HG03066 (cell line): ENCODE data around the gene APOBEC3A.
A peak's percentile ranks its signal among the peaks of the same experiment; 100 is the strongest.

Source experiments
- ATAC-seq: cut with Tn5 transposase; IDR thresholded peaks from one replicate; pipeline ENCODE4 v1.9.1; 2021; ENCODE audit warnings: low read depth; ENCODE audit not compliant: unreplicated experiment

The APOBEC3A gene

DNA sequence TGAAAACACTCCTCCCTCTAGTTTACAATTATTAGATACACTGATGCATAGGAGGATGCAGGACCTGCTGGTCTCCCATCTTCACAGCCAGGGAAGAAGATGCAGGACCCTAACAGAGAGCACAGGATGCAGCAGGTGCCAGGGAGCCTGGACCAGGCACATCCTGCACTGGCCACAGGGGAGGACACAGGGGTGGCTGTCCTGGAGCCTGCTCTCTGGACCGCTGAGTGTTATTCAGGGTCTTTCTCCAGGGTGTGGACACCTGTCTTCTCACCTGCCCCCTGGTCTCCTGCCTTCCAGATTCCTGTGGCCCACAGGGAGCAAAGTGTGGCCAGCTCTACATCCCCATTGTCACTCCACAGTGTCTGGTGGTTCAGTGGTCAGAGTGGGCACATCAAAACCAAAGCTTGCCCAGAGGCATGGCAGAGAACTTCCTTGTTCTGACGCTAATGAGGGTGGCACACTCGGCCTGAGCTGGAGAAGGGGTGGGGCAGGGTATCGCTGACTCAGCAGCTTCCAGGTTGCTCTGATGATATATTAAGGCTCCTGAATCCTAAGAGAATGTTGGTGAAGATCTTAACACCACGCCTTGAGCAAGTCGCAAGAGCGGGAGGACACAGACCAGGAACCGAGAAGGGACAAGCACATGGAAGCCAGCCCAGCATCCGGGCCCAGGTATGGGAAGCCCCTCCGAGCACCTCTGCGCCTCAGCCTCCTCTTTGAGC, at the start of gene APOBEC3A:
Gene APOBEC3A, plus strand, starts transcription at position 564 of the 725 bp plus-strand sequence. Its CDS starts 83 bp downstream, at position 647.
- ATAC-seq = no peak

DNA sequence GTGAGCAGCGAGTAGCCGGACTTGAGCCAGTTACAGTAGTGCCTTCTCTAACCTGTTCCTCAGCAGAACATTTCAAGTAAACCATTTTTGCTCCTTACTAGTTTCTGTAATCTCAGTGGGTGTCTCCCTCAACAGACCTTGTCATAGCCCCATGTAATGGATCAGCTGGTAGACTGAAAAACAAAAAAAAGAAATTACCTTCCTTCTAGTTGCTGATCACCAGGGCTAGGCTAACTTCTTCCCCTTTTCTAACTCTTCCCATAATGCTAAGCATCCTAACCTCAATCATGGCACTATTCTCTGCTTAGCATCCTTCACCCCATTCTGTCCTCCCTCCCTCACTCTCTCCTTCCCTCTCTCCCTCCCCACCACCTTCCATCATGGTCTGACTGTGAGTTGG, 49.6 kb upstream of the APOBEC3A start:
- no peak for ATAC-seq

DNA sequence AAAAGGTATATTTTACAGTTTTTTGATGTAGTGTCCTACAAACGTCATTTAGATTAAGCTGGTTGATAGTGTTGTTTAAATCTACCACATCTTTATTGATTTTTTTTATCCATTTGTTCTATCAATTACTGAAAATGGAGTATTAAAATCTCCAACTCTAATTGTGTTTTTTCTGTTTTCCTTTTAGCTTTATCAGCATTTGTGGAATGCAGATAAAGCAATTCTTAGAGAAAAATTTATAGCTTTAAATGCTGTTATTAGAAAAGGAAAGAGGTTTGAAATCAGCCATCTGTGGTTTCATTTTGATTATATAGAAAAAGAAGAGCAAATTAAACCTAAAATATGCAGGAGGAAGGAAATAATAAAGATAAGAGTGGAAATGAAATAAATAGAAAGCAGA, 46.0 kb upstream of the APOBEC3A start:
- no peak for ATAC-seq

DNA sequence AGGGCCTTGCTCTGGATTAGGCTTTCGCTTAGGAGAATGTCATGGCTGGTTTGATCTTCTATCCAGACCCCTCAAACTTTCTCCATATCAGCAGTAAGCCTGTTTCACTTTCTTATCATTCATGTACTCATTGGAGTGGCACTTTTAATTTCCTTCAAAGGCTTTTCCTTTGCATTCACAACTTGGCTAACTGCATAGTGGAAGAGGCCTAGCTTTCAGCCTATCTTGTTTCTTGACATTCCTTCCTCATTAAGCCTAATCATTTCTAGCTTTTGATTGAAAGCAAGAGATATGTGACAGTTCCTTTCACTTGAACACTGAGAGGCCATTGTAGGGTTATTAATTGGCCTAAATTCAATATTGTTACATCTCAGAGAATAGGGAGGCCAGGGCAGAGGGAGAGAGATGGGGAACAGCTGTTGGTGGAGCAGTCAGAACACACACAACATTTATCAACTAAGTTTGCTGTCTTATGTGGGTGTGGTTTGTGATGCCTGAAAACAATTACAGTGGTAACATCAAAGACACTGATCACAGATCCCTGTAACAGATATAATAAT, 37.7 kb upstream of the APOBEC3A start:
- no peak for ATAC-seq

DNA sequence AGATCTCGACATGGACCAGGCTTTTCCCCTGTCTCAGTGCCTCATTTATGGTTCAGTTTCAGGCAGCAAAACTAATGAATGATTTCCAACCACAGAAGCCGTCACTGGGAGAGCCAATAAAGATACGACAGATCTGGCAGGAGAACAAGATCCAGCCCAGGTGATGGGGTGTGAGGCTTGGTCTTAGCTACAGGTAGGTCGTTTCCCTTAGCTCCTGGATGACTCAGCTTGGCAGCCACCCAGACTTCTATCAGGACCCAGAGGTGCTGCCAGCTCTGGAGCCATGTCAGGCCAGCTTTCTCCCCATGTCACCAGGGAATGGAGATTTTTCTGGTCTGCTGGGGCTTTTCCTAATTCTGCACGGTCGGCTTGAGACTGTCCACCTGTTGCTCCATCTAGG, 36.3 kb upstream of the APOBEC3A start:
- no peak for ATAC-seq

DNA sequence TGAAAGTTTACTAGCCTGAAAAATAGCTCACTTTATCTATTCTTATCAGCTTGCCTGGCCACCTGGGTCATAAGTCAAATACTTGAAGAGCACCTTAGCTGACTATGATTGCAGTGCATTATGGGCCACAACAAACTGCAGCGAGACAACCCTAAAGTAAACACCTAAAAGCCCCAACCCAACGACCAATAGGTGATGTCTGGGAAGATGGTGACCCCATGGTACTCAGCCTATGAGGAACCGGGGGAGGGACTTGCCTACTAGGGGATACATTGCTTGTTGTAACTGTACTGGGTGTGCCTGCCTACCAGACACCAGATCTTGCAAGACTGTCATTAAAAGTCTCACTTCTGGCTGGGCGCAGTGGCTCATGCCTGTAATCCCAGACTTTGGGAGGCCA, 35.6 kb upstream of the APOBEC3A start:
- ATAC-seq = no peak

DNA sequence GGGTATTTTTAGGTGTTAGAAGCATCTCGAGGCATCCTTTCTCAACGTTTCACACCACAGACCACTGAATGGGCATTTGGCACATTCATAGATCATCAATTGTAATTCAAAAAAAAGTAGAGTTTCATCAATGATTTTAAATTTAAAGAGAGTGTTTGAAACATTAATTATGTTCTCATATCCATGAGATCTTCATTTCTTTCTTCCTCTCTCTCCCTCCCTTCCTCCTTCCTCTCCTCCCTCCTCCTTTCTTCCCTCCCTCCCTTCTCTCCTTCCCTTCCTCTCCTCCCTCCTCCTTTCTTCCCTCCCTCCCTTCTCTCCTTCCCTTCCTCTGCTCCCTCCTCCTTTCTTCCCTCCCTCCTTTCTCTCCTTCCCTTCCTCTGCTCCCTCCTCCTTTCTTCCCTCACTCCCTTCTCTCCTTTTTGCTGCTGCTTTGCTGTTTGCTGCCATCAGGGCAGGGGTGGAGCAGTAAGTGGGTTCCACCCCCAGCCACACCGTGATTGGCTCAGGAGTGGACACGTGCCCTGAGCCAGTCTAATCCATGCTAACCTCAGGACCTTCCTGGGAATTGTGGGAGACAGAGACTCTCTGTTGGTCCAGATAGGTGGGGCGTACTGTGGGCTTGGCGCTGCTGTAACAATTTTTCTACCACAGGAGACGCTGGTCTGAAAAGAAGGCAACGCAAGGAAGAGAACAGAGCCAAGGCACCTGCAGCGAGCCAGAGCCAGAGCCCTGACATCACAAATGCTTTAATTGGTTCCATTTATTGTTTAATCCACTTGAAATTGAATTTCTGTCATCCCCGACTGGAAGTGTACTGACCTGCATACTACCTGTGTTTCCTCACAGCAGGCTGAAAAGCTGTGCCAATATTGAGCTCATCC, 33.7 kb upstream of the APOBEC3A start:
- ATAC-seq = no peak

DNA sequence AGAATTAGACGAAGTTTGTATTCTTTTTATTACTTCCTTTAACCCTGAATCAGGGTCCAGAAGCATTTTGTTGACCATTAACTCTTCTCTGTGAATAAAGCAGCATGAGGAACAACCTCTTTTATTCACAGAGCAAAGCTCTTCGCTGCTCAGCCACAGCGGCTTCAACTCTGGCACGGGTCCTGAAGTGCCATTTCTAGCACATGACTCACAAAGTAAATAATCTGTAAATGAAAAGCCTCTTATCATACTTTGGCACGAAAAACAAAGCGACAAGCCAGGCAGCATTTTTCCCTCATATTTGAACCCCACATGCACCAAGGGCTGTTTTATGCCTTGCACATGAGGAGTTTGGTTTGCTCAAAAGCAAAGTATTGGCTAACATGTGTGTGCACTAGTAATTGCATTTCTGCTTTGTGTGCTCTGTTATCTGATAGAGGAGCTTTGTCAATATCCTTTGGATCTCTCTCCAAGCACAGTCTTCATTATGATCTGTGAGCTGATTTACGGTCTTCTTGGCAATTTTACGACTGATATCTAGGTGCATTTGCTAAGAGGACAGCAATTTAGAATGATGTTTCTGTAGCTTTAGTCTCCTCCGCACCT, 33.0 kb upstream of the APOBEC3A start:
- ATAC-seq = no peak

DNA sequence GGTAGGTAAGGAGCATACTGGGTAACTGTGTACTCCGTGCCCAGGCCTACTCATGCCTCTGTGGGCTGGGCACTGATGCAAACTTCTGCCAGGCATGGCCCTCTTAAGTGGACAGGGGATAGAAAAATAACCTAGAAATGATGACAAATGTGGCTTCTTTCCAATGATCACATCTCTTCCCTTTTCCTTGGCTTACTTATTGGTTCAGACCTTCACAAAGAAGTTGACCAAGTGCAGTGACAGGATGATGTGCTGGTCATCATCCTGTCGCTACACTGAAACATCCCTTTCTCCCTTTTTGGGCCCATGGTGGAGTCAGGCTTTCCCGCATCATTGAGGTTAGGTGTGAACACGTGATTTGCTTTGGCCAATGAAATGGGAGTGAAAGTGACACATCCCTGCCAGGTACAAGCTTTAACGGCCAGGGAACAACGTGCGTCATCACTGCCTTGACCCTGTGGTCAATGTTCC, 31.8 kb upstream of the APOBEC3A start:
- ATAC-seq = no peak

DNA sequence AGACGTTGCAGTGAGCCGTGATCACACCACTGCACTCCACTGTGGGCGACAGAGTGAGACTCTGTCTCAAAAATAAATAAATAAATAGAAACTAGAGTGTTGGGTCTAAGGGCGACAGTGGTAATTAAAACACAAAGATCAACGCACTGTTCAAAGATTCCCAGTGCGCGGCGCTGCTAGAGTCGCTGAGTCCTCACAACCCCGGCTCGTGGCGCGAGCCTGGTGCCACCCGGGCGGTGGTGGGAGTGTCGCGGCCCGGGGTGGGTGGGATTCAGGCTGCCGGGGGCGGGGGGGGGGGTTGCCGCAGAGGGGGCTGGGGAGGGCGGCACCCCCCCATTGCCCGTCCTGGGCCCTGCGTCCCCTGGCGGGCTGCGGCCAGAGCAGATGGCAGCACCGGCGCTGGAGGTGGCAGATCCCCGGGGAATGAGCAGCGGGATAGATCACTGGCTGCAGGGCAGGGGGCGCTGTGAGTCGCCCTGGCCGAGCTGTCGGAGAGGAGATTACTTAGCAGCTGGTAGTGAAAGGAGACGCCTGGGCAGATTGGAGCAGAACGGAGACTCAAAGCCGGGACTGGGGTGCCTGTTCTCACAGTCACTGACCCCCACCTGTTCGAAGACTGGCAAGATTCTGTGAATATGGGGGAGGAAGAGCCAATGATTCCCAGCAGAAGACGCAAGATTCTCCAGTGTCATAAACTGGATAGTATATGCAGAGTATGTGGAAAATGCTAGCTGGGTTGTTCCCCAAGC, 30.2 kb upstream of the APOBEC3A start:
- no peak for ATAC-seq

DNA sequence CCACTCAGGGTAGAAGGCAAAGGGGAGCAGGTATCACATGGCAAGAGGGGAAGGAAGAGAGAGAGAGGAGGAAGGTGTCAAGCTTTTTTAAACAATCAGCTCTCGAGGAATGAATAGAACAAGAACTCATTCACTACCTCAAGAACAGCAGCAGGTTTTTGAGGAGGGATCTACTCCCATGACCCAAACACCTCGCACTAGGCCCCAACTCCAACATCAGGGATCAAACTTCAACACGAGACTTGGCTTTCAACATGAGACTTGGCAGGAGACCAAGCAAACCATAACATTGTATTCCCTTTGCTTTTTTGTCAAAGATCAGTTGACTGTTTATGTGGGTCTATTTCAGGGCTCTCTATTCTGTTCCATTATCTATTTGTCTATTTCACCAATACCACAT, 26.9 kb upstream of the APOBEC3A start:
- ATAC-seq = no peak

DNA sequence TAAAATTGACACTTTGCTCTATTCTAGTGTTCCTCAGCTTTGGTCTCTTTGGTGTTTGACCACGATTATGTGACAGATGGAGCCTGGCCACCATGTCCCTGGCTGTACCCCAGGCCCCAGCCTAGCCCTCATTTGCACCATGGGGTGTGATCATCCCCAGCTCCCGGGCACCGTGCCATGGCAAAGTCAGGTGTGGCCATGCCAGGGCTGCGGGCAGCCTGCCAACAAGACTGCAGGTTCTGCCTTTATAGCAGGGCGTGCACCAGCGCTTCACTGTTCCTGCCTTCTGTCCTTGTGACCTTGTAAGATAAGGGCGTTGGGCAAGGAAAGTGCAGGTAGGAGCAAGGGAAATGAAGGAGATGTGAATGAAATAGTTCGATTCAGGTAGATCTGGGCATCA, 22.4 kb upstream of the APOBEC3A start:
- ATAC-seq = no peak

DNA sequence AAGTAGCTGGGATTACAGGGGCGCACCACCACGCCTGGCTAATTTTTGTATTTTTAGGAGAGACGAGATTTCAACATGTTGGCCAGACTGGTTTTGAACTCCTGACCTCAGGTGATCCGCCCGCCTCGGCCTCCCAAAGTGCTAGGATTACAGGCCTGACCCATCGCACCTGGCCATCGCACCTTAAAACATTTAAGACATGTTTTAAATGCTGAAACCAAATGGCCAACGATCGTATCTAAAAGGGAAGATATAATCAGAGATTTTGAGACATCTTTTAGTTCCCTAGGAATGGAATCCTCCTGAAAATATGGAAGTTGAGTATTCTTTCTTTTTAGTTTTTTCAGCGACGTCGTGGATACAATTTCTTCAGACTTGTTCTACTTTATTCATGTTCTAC, 21.8 kb upstream of the APOBEC3A start:
- ATAC-seq = no peak

DNA sequence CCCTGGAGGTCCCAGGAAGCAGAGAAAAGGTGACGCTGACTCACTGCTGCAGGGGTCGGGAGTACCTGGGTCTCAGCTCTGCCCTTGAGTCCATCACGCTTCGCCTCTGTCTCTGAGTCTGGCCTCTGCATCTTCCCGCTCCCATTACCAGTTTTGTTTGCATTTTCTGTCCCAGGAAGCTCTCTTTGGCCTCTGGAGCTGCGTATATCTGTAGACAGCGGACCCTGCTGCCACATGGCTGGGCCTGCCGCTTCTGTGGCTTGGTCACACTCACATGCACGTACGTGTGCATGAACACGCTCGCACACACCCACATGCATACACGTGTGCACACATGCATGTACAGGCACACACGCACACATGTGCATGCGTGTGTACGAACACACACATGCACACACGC, 20.8 kb upstream of the APOBEC3A start:
- ATAC-seq = no peak

DNA sequence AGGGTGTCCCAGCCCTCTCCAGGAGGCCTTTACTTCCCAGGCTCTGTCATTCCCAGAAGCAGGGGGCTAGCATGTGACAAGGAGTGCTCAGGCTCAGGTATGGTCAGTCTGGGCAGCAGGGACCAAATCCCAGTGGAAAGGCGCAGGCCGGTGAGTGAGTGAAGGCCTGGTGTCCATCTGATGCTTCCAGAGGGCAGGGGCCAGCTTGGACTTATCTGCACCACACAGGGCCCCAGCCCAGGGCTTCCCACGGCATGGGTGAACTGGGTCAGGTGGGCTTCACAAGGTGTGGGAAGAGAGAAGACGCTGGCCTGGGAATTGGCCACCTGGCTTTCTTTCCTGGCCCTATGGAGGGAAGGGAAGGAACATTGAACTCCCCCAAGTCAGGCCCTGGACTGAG, 20.4 kb upstream of the APOBEC3A start:
- no peak for ATAC-seq

DNA sequence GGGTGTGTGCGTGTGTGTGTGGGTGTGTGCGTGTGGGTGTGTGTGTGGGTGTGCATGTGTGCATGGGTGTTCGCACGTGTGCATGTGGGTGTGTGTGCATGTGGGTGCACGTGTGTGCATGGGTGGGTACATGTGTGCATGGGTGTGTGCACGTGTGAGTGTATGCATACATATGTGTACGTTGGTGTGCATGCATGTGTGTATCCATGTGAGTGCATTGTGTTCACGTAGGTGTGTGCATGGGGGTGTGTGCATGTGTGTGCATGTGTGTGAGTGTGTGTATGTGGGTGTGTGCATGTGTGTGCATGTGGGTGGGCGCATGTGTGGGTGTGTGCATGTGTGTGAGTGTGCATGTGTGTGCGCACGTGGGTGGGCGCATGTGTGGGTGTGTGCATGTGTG, 19.9 kb upstream of the APOBEC3A start:
- no peak for ATAC-seq

DNA sequence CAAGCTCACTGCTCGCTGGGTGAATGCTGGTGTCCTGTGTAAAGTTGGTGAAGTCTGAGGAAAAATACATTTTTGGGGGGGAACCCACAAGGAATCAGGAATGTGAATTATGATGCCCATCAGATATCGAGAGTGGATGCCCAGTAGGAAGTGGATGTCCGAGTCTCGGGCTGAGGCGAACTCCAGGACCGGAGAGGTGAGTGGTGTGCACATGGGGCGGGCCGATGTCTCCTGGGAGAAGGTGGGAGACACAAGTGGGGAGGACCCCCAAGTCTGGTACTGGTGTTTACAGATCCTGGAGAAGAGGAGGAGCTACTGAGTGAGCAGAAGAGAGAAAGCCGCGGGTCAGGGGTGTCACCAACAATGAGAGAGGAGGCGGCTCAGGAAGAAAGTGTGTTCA, 19.2 kb upstream of the APOBEC3A start:
- no peak for ATAC-seq

DNA sequence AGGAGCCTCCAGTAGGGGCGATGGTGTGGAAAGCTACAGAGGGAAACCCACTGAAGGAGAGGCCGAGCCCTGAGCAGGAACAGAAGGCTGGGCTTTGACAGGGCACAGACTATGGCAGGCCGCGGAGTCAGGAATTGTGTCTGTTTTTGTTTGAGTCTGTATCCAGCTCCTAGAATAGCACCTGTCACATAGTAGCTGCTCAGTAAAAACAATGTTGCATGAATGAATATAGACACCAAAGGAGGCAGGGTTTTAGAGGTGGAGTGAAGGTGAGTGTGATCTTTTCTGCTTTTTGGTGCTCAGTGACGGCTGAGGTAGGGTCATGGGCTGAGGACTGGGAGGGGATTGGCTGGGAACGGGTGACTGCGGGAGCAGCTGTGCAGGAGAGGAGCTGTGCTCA, 18.5 kb upstream of the APOBEC3A start:
- no peak for ATAC-seq

DNA sequence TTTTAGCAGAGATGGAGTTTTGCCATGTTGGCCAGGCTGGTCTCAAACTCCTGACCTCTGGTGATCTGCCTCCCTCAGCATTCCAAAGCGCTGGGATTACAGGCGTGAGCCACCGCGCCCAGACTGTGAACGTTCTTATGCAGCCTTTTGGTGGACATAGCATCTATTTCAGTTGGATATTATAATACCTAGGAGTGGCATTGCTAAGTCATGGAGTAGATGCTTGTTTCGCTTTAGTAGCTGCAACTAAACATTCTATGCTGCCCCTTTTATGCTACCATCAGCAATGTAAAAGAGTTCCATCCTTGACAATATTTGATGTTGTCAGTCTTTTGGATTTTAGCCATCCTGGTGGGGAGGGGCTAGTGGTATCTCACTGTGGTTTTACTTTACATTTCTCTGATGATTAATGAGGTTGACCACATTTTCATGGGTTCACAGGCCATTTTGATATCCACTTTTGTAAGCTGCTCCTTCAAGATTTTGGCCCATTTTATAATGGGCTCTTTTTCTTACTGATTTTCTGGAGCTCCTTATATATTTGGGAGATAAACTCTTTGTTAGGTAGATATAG, 16.5 kb upstream of the APOBEC3A start:
- ATAC-seq = no peak

DNA sequence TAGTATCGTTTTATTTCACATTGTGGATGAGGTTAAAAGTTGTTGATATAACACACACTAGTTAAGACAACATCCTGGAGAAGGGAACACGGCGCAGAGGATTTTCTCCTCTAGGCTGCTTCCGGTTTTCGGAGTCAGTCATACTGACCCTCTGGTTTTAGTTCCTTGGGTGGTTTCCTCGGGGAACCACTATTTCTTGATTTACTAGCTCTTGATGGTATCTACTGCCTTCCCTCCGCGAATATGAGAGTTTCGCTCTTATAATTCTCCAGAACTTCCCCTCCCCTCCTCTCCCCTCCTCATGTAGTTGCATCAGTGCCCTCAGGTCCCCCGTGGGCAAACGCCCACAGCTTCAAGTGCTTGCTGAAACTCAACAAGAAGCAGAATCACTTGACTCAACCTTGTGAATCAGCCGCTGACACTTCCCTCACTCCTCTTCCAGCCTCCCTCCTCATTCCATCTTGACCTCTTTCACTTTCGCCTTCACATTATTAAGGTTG, 15.9 kb upstream of the APOBEC3A start:
- ATAC-seq = peak; percentile 71
